Measurements from ENCODE around the gene KCNK3. TPM values are rescaled to one million over a fixed set of nuclear protein-coding genes. Genes with fewer than 3 reads are reported as not detected.
"Not testable (repeated sequence)": the region's sequence is repeated elsewhere in the genome, so short reads cannot be mapped to it uniquely, and the experiment has no call there.

The KCNK3 gene
- total RNA-seq, 1 donor from 2014 or later = 9.6 TPM

DNA sequence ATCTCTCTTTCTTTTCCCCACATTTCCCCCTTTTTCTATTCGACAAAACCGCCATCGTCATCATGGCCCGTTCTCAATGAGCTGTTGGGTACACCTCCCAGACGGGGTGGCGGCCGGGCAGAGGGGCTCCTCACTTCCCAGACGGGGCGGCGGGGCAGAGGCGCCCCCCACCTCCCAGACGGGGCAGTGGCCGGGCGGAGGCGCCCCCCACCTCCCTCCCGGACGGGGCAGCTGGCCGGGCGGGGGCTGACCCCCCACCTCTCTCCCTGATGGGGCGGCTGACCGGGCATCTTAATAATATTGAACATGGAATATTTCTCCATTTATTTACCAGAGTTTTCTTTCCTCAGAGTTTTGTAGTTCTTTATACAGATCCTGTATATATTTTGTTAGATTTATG lies 27.2 kb upstream of the KCNK3 start:
- not testable (repeated sequence) for DNase-seq (ENCODE audit: low read depth)

GRCh38 chr2:26666671-26667070 lies 25.9 kb upstream of the KCNK3 start:
- DNase-seq (ENCODE audit: low read depth) = peak; percentile 16

DNA sequence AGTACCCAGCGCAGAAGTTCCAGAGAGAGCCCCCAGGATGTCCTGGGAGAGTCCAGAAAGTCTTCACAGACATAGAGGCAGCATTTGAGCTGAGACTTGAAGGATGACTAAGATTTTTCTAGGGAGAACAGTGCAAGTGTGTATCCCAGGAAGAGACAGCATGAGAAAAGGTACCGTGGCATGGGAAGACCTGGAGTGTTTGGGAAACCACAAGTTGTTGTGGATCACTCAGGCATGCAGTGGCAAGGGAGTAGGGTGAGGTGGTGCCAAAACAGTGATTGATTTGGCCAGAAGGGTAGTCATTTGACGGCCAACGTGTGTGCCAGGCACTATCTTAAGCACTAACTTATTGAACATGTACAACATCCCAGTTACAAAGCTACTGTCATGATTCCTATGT lies 24.5 kb upstream of the KCNK3 start:
- peak; percentile 82 for DNase-seq (ENCODE audit: low read depth)

DNA sequence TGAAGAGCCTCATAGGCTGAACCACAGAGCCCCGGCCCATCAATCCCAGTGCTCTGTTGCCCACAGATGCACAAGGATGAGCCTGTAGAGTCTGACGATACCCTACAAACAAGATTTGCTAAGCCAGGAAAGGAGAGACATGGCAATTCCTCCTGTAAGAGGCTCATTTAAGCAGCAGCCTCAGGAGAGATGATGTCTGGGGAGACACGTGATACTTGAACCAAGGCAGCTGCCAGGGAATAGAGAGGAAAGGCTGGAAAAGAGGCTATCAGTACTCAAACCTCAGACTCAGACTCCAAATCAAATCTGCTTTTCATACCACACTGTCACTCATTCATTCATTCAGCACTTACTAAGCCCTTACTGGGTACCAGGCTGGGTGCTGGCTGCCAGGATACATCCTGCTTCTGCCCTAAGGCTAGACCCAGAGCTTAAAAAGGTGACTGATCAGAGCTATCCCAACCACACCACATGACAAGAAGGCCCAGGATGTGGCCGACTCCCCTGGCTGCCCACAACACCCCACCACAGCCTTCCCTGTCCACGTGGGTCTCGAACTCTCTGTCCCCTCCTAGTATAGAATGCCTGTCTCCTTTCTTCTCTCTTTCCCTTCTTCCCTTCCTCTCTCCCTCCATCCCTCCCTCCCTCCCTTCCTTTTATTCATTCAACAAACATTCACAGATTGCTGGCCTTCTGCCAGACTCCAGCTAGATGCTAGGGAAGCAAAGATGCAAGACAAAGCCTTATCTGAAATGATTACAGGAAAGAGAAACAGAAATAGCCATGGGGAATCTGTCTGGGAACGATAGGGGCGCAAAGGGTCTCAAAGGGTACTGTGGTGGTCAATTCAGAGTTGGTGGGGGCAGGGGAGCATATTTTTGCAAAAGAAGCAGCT lies 23.4 kb upstream of the KCNK3 start:
- peak; percentile 42 for DNase-seq (ENCODE audit: low read depth)

DNA sequence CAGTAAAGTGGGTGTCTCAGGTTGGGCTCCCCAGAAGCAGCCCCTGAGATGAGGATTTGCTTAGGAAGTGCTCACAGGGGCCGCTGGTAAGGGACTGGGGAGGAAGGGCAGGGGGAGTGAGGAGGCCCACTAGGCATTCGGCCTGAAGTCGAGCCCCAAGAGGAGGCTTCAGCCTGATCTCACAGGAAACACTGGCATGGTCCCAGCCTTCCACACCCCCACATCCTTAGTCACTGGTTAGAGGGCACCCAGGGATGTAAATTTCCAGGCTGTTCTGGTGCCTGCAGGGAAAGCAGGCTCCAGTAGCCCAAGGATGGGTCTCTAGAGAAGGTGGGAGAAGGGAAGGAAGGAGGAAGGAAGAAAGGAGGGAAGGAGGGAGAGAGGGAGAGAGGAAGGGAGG lies 22.4 kb upstream of the KCNK3 start:
- peak; percentile 69 for DNase-seq (ENCODE audit: low read depth)

DNA sequence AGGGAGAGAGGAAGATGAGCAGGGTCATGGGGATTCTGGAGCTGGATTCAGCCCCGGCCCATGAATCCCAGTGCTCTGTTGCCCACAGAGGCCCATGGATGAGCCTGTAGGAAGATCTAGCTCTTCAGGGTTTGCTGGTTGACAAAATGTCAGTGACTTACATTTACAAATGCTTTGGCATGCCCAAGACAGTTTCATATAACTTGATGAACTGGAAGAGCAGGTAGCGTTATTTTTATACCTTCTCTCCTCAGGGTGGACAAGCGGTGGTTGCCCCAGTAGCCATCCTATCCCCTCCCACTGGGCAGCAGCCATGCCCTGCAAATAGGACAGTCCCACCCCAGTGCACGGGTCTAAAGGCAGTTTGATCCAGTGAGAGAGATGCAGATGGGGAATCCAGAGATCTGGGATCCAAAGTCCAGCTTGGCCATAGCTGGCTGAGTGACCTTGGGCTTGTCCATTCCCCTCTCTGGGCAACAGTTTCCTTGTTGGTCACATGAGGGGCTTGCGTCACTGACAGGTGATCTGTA lies 21.5 kb upstream of the KCNK3 start:
- no peak for DNase-seq (ENCODE audit: low read depth)

DNA sequence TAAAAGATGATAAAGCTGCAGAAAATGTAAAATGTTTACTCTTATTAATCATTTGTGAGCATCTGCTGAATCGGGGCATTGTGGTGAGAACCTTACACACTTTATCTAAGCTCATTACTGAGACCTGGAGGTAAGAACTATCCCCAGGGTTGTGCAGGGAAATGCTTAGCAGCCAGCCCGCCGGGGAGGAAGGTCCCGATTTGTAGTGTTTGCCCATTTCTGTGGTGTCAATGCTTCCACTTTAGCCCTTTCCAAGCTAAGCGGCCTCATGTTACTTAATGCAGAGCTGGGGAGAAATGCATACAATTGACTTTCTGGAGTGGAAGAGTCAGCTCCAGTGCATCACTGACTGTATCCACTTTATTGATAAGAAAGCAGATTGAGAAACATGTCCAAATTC lies 20.8 kb upstream of the KCNK3 start:
- DNase-seq (ENCODE audit: low read depth) = no peak

GRCh38 chr2:26672112-26672817 lies 20.3 kb upstream of the KCNK3 start:
- no peak for DNase-seq (ENCODE audit: low read depth)

GRCh38 chr2:26672818-26673393 lies 19.6 kb upstream of the KCNK3 start:
- no peak for DNase-seq (ENCODE audit: low read depth)

GRCh38 chr2:26674002-26674751 lies 18.3 kb upstream of the KCNK3 start:
- DNase-seq (ENCODE audit: low read depth) = no peak

DNA sequence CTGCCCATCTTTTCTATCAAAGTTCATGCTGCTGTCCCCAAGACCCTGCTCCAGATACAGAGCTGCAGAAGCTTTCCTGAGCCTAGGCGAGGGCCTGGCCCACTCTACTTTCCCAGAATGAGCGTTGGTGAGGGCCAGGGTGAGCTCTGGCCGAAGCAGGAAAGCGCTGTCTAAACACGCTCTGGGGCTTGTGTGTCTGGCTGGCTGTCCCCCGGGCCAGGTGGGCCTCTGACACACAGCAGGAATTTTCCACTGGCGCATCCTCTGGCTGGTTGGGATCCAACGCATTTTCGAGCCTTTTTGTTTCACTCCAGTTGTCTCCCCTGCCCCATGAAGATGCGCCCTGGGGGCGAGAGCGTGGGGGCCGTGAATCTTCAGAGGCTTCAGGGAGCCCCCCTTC lies 17.8 kb upstream of the KCNK3 start:
- no peak for DNase-seq (ENCODE audit: low read depth)

- no peak for DNase-seq (ENCODE audit: low read depth)
Observed at GRCh38 chr2:26675651-26676255, 16.8 kb upstream of the KCNK3 start.

- peak; percentile 52 for DNase-seq (ENCODE audit: low read depth)
Observed at GRCh38 chr2:26678035-26678434, 14.5 kb upstream of the KCNK3 start.

DNA sequence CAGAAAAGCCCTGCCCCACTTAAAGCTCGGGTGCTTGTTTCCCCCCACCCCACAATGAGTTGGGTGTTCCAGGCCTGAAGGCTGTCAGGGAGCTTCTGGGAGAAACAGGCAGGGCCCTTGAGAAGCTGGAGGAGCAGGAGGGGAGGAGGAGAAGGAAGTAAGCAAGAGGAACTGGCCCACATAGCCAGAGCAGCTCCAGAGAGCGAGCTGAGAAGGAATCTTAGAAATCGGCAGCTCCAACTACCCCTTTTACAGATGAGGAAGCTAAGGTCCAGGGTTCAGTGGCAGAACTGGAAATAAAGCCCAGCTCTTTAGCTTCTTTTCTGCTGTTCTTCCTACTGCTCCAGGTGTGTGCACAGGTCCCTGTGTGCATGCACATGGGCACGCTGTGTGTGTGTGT lies 12.7 kb upstream of the KCNK3 start:
- DNase-seq (ENCODE audit: low read depth) = no peak

DNA sequence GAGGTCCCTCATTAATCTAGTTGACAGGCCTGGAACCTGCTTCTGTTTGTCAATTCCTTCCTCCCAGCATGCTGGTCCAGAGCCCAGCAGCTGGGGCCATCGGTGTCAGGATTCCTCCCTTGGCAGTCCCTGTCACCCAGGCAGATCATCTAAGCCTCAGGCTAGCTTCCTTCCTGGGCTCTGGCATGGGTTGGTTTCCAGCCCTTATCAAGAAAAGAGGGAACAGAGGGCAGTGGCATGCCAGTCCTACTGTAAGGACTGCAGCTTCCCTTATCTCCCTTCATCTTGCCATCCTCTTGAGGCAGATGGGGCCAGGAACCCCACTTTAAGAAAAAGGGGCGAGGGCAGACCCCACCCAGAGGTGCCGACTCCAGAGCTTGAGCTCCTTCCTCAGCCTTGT lies 10.9 kb upstream of the KCNK3 start:
- no peak for DNase-seq (ENCODE audit: low read depth)

- DNase-seq (ENCODE audit: low read depth) = no peak
Observed at GRCh38 chr2:26682155-26682554, 10.4 kb upstream of the KCNK3 start.

- DNase-seq (ENCODE audit: low read depth) = no peak
Observed at GRCh38 chr2:26683583-26683982, 8.9 kb upstream of the KCNK3 start.

GRCh38 chr2:26685341-26685740 lies 7.2 kb upstream of the KCNK3 start:
- no peak for DNase-seq (ENCODE audit: low read depth)

- peak; percentile 98 for DNase-seq (ENCODE audit: low read depth)
Observed at GRCh38 chr2:26685989-26686839, 6.3 kb upstream of the KCNK3 start.

- no peak for DNase-seq (ENCODE audit: low read depth)
Observed at GRCh38 chr2:26687328-26687727, 5.2 kb upstream of the KCNK3 start.

All from renal cortical epithelial cell (primary cell).